Glomerular visceral epithelial cell (primary cell): Measurements from ENCODE around the gene TBC1D10A.

ENCODE experiments used
- DNase-seq: peaks from one replicate; pipeline ENCODE4 v3.0.0-alpha.2; 2016; ENCODE audit errors: extremely low spot score

Gene TBC1D10A

DNA sequence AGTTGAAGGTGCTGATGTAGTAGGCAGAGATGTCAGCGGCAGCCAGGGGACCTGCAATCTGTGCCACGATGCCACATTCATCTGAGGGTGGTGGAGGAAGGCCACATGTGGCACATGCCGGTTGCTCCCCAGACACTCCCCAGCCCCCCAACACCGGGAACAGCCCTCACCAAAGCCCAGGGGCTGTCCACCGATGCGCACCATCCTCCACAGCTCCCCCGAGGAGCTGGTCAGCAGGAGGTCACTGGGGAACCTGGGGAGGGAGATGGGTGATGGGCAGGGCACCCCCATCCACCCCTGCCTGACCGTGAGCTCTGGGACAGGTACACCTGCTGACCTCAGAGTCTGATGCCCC, 40.9 kb downstream of the TBC1D10A start:
- no peak for DNase-seq

DNA sequence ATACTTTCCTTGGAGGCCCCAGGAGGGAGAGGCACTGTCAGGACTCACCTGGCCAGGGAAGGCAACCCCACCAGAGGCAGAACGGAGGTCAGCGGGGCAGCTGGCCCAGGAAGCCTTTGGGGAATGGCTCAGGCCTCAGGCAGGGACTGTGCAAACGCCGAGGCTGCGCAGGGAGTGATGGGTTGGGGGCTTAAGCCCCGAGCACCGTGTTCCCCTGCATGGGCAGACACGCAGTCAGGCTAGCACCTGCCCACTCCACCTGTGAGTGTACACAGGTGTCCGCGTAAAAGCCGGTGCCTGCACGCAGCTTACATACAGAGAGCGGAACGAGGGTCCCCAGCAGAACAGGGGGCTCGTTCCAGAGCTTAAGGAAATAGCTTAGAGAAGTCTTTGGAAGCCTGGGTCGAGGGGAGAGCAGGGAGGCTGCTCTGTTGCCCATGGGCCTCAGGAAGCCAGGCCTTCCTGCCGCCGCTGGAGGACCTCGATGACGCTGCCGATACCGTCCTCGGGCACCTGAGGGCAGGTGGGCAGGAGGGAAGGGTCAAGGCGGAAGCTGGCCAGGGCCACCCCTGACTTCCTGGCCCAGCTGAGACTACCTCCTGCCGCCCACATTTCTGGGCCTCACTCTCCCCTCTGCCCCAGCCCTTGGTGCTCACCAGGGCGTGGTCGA, 41.4 kb downstream of the TBC1D10A start:
- no peak for DNase-seq

DNA sequence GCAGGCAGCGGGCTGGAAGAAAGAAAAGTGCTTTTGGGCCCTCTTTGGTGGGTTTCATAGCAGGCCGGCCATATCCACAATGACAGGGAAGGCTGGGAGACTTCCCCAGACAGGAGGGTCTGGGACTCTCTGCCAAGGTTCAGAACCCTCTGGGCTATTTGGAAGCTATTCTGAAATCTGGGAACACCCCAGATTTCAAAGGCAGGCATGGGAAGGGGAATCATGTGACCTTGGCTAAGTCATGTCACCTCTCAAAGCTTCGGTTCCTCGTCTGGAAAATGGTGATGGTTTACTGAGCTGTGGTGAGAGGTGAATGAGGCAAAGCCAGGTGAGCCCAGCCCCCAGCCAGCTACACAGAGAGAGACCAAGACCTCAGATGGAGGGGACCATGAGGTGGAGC, 42.1 kb downstream of the TBC1D10A start:
- DNase-seq: no peak

DNA sequence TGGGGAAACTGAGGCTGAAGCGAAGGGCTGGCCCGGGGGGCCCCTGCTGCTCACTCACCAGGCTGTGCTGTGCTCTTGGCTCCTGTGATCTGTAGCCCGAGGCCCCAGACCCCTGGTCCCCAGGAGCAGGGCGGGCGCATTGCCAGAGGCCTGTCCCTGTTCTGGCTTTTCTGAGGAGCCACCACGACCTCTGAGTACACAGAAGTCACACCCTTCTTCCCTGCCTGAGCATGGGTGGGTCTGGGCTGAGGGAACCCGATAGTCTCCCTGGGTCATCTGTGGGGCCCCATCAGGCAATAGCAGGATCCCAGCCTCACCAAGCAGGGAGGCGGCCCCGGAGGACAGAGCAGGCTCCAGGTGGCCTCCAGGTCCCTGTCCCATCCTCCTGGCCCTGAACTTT, 42.6 kb downstream of the TBC1D10A start:
- no peak for DNase-seq

DNA sequence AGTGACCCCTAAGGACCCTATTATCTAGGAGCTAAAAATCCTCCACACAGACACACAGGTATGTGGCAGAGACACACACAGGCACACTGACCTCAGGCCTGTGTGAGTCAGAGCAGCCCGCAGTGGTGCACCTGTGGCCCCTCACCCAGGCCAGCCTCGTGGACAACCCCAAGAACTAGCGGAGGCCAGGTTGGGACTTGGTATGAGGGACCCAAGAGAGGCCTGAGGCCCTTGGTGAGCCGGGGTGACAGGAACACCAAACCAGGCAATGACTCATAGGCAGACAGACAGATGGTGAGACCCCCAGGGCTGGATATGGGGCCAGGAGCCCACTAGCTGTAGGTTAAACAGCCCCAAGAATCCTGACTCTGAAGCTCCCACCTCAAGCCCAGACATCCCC, 43.4 kb downstream of the TBC1D10A start:
- DNase-seq: no peak

DNA sequence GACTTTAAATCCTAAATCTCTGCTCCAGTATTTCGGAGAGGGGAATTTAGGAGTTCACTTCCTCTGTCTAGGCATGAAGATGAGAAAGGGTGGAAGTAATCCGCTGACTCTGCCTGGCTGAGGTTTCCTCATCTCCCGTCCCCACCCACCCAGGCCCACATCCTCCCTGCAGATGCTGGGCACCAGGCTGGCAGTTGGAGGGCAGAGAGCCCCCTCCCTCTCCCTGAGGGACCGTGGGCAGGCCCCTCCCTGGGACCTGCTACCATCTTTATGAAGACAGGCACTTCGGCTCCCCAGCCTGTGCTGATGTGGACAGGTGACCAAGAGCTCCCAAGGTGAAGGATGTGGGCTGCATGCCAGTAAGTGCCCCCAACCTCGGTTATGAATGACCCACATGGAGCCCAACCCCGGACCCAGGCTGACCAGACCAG, 44.1 kb downstream of the TBC1D10A start:
- DNase-seq: no peak

DNA sequence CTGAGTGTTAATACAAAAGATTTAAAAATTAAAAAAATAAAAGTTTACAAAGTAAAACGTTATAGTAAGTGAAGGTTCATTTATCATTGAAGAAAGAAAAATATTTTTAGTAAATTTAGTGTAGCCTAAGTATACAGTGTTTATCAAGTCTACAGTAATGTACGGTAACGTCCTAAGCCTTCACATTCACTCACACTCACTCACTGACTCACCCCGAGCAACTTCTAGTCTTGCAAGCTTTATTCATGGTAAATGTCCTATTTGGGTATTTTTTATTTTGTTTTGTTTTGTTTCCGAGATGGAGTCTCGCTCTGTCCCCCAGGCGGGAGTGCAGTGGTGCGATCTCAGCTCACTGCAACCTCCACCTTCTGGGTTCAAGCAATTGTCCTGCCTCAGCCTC, 46.2 kb downstream of the TBC1D10A start:
- DNase-seq: no peak

DNA sequence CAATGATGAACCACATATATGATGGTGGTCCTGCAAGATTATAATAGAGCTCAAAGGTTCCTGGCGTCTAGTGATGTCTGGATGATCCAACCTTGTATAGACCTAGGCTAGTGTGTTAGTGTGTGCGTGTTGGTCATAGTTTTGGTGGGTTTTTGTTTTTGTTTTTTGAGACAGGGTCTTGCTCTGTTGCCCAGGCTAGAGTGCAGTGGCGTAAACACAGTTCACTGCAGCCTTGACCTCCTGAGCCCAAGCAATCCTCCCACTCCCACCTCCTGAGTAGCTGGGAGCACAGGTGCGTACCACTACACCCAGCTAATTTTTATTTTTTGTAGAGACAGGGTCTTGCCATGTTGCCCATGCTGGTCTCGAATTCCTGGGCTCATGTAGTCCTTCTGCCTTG, 46.8 kb downstream of the TBC1D10A start:
- no peak for DNase-seq

DNA sequence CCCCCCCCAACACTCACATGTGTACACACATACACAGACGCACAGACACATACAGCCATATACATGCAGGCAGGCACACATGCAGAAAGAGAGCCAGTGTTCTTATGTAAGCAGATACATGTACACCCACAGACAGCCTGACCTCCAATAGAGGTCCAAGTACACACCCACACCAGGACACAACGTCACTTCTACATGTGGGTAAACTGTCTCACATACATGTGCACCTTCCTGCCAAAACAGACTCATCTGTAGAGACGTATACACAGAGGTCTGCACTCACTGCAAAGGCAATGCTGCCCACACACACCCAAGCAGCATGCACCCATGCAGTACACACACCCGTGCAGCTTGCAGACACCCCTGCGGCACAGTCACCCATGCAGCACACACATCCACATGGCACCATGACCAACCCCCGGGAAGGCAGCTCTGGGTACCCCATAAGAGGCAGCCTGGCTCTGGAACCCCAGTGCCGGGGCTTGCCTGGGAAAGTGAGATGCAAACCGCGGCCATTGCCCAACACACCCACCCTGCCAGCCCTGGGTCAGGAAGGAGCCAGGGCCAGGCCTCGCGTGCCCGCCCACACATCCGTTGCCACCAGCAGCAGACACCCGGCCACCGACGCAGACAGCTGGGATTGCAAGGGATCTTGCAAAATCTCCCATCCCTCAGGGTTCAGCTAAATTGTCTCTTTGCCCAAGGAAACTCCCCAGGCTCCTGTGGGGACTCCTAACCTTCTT, 47.5 kb downstream of the TBC1D10A start:
- no peak for DNase-seq

DNA sequence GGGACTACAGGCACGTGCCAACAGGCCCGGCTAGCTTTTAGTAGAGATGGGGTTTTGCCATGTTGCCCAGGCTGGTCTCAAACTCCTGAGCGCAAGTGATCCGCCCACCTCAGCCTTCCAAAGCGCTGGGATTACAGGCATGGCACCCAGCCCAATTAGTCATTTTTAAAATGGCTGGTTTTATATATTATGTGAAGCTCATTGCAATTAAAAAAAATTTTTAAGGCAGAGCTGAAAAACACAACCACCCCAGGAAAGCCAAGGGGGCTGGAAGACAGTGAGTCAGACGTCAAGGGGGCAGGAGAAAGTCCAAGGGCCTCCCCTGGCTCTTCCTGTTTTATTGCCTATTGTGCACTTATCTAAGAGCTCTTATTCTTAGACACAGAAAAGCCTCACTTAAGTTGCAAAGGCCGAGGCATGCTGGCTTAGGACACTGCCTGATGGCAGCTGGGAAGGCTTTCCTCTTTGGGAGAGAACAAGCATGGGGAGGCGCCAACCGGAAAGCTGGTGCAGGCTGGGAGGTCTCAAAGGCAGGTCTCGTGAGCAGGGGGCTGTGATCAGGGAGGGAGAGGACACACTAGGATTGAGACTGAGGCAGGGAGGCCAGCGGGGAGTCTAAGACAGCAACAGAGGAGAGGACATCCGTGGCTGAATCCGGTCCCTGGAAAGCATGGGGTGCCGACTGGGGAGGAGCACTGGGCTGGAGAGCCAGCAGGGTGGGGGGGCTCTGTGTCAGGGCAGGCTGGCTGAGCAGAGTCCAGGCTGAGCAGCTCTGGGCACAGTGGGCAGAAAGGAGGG, 49.0 kb downstream of the TBC1D10A start:
- DNase-seq: peak; percentile 70

DNA sequence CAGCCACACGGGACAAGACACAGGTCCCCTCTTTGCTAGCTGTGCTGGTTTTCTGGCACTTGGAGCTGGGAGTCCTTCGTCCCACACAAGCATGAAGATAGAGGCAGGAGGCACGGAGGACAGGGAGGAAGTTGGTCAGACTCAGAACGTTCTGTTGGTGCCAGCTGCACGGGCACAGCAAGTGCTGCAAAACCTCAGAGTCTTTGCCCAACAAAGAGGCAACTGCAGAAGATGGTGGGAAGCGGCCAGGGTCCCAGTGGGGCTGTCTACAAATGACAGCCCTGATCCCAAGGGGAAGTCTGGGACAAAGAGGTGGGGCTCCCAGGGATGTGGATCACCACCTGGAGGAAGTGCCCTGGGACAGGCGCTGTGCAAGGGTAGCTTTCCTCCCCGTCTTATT, 50.7 kb downstream of the TBC1D10A start:
- no peak for DNase-seq

DNA sequence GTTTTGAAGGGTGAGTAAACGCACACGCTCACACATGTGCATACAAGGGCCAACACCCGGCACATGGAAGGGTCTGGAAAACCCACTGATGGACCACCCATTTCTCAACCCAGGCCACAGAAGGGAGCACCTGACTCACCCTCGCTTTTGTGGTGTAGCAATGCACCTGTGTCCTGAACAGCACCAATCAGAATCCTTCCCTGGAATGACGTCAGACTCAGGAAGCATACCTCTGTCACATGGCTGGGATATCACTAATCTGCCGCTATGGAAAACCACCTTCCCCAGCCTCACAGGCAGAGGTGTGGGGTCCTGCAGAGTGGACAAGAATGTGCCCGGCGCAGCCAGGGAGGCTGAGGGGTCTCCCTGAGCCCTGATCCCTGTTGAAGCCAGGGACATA, 51.1 kb downstream of the TBC1D10A start:
- DNase-seq: no peak

DNA sequence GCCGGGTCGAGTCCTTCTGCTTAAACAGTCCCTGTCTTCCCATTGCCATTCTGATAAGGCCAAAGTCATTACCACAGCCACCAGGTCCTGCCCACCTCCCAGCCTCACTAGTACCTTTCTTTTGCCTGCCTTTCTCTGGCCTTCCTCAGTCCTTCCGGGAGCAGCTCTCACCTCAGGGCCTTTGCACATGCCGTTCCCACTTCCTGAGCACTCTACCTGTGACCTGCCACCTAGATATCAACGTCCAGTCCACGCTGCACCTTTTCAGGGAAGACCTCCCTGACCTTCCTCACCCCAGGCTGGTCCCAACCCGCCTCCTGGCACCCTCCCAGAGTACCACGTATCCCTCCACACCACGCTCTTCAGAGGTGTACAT, 52.3 kb downstream of the TBC1D10A start:
- no peak for DNase-seq

DNA sequence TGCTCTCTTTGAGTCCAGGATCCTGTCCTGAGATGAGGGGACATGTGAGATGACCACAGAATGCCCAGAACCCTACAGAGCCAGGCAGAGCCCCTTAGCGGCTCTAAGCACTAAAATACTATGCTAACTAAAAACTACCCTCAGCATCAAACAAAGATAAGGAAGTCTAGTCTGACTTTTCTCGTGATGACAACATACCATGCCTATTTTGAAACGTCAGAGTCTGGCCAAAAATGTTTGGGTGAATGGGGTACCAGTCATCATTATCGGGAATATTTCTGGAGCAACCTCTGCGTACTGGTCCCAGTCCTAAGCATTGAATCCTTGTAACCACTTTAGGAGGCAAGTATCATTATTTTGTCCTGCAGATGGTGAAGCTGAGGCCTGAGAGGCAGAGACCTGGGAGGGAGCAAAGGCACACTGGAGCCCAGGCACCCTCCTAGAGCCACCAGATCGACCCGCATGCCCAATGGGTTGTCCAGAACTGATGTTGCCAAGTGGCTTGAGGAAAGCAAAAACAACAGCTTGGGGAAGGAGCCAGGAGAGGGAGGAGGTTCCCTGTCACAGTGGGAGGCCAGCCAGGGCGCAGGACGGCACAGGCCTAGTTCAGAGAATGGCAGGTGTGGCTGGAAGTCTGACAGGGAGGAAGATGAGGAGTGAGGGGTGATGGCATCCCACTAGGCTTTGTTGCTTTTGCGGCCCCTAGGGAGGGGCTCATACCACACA, 52.9 kb downstream of the TBC1D10A start:
- no peak for DNase-seq

DNA sequence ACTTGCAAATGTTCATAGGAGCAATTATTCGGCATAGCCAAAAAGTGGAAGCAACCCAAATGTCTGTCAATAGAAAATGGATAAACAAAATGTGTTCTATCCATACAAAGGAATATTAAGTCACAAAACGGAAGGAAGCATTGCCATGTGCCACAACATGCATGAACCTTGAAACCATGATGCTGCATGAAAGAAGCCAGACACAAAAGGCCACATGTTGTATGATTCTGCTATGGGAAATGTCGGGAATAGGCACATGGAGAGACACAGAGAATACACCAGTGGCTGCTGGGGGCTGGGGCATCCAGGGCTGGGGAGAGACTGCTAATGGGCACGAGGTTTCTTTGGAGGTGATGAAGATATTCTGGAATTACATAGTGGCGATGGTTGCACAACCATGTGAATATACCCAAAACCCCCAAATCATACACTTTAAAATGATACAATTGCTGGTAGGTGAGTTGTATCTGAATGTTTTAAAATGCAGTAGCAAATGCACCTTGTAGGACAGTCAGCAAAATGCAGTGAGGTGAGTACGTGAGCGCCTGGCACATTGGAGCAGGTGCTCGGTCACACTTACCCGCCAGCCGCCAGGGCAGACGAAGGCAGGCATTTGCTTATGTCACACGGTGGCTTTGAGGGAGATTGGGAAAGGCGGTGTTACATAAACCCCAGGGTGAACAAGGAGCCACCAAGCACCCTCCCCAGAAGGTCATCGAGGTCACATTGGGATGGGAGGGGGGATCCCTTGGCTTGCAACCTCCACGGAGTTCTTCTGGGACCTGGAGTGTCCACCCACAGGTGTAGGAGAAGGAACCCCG, 53.8 kb downstream of the TBC1D10A start:
- no peak for DNase-seq

DNA sequence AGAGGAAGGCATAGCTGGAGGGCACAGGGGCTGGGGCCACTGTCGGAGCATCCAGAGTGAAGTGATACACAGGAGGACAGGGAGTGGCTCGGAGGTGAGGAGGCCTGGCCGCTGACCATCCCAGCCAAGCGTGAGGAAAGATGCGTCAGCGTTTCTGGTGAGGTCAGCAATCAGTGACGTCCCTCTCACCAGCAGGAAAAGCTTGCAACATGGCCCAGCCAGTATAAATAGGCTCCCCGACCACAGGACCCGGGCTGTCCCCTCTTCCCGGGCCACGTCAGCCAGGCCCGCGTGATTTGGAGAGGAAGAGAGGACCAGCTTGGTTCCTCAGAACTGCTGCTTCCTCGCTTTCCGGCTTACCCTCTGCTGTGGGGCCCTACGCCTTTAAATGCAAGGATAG, 55.9 kb downstream of the TBC1D10A start:
- peak; percentile 68 for DNase-seq

DNA sequence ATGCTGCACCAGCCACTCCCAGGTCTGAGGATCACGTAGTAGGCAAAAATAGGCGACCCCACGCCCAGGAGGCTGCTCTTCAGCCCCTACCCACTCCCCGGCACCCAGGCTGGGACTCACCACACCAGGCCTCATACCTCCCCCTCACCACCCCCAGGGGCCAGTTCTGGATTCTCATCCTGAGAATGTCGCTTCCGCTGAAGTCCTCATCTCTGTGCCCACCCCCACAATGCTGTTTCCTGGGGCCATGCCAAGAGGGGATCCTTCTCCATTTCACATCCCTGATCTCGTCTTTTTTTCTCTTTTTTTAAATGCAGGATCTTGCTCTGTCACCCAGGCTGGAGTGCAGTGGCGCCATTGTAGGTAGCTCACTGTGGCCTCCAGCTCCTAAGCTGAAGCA, 58.4 kb downstream of the TBC1D10A start:
- DNase-seq: no peak

DNA sequence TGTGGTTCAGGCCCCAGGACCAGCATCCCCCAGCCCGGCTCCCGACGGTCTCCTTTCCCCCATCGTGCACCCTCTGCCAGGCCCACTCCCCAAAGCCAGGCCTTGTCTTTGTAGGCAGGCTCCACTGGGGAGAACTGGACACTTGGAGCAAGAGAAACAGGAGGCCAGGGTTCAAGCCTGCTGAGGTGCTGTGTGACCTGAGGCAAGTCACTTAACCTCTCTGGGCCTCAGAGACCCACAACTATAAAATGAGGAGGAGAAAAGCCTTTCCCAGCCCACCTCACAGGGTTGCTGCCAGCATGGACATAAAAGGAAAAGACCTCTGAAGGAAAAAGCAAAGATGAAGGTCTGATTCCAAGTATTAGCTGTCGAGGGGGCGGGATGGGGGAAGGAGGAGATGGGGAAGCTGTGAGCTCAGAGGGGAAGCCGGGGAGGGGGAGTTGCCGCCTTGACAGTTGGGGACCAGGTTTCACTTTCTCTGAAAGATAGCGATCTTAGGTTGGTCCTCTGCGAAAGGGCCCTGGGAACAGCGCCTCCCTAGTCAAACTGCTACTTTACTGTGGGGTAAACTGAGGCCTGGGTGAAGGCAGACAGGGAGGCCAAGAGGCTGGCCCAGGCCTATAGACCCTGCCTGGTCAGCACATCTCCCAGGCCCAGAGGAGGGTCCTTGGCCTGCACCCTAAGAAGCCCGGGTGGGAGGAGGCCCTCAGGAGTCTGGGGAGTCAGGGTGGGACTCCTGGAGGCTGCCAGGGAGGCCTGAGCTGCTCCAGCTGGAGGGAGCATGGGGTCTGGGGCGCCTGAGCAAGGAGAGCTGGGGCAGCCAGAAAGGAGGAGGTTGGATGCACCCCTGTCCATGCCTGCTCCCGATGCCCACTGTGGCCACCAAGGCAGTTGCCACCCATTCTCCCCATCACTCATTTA, 59.1 kb downstream of the TBC1D10A start:
- no peak for DNase-seq

DNA sequence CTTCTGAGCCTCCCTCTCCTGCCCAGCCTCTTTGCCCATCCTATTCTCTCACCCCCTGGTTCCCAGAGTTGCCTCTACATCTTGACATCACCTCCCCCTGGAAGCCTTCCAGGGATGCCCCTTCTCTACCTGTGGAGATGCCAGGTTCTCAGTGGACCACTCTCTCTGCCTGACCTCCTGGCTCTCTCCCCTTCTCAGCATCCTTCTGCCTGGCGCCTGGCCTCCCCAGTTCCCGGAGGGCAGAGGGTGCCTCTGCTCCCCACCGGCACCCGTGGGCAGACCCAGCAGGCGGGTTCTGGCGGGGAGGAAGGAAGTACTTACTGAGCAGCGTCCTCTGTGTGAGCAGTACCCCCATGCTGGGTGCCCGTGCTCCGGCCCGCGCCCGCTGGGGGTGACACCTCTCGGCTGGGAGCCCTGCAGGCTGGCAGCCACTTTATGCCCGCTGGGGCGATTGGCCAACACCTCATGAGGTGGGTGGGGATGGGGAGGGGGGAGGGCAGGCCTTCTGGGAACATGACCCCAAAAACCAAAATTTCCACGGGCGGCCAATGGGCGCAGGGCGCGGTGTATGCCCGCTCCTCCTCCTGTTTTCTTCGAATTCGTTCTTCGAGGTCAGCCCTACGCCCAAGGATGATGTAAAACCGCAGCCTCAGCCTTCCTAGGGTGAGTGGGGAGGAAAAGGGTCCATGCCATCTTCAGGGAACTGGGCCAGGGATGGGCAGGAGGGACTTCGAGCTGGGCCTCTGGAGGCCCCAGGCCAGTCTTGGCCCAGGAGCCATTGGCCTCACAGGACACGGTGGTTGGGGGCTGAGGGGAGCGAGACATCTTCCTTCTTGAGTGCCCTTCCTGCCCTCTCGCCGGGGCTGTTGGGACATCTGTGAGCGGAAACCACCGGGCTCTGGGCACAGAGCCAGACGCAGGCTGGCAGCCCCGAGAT, 60.0 kb downstream of the TBC1D10A start, which contains the start of gene OSM:
TSS of gene OSM (minus strand) at position 407 of the 937 bp plus-strand sequence. CDS start at position 355, 52 bp downstream.
- no peak for DNase-seq
